ENCODE results near the gene HDAC3. TPM values are rescaled to one million over a fixed set of nuclear protein-coding genes. Genes with fewer than 3 reads are reported as not detected.

HDAC3 gene
- polyA plus RNA-seq, 4 donors = 39.0 to 65.0 (median 49.6) TPM

Other genes with a start within 250 kb of the HDAC3 start
- gene PCDHGB4, start 249.2 kb downstream of the HDAC3 start, polyA plus RNA-seq = under 1 TPM in 2 of 4 donors, not detected in 2; 0.75 to 0.77 TPM
- gene PCDHGA8, start 244.2 kb downstream of the HDAC3 start, polyA plus RNA-seq = under 1 TPM in 2 of 4 donors, not detected in 2; 0.10 to 0.15 TPM
- gene PCDHGB5, start 238.9 kb downstream of the HDAC3 start, polyA plus RNA-seq = 1 to 10 TPM in 2 of 4 donors, under 1 TPM in 1, not detected in 1; 0.27 to 1.6 (median 1.2) TPM
- gene PCDHGA9, start 234.1 kb downstream of the HDAC3 start, polyA plus RNA-seq = 1 to 10 TPM in 1 of 4 donors, under 1 TPM in 1, not detected in 2; 0.75 to 1.0 TPM
- gene PCDHGB6, start 228.8 kb downstream of the HDAC3 start, polyA plus RNA-seq = 1 to 10 TPM in 2 of 4 donors, not detected in 2; 1.3 to 1.4 TPM
- gene PCDHGA10, start 223.9 kb downstream of the HDAC3 start, polyA plus RNA-seq = 1 to 10 TPM in 2 of 4 donors, under 1 TPM in 1, not detected in 1; 0.27 to 2.2 (median 1.2) TPM
- 1 to 10 TPM in 2 of 4 donors, not detected in 2; 1.8 to 2.8 TPM for gene PCDHGB7, start 219.2 kb downstream of the HDAC3 start, polyA plus RNA-seq
- gene PCDHGA11, start 215.8 kb downstream of the HDAC3 start, polyA plus RNA-seq = 1 to 10 TPM in 1 of 4 donors, under 1 TPM in 1, not detected in 2; 0.81 to 1.0 TPM
- gene PCDHGA12, start 206.3 kb downstream of the HDAC3 start, polyA plus RNA-seq = 1 to 10 TPM in 1 of 4 donors, under 1 TPM in 2, not detected in 1; 0.41 to 1.5 (median 0.54) TPM
- 10 to 100 TPM in 2 of 4 donors, 1 to 10 TPM in 2; 2.5 to 33.3 (median 8.9) TPM for gene PCDHGC3, start 160.9 kb downstream of the HDAC3 start, polyA plus RNA-seq
- under 1 TPM in 2 of 4 donors, not detected in 2; 0.34 TPM for gene PCDHGC4, start 151.8 kb downstream of the HDAC3 start, polyA plus RNA-seq
- gene PCDHGC5, start 147.8 kb downstream of the HDAC3 start, polyA plus RNA-seq = under 1 TPM in 2 of 4 donors, not detected in 2; 0.07 to 0.18 TPM
- gene DIAPH1, start 17.8 kb downstream of the HDAC3 start, polyA plus RNA-seq = 10 to 100 TPM; 58.4 to 97.3 (median 90.6) TPM
- gene RELL2, start 148 bp upstream of the HDAC3 start, polyA plus RNA-seq = 1 to 10 TPM; 1.9 to 5.4 (median 3.8) TPM
- 10 to 100 TPM in 3 of 4 donors, 1 to 10 TPM in 1; 8.3 to 22.0 (median 13.6) TPM for gene FCHSD1, start 14.6 kb upstream of the HDAC3 start, polyA plus RNA-seq
- 10 to 100 TPM in 1 of 4 donors, 1 to 10 TPM in 2, under 1 TPM in 1; 0.45 to 14.2 (median 4.6) TPM for gene ARAP3, start 45.4 kb upstream of the HDAC3 start, polyA plus RNA-seq
- gene PCDH1, start 241.6 kb upstream of the HDAC3 start, polyA plus RNA-seq = 10 to 100 TPM; 15.7 to 43.9 (median 24.8) TPM